ENCODE results near the gene EVPL. TPM values are rescaled to one million over a fixed set of nuclear protein-coding genes. Genes with fewer than 3 reads are reported as not detected.
A peak's percentile ranks its signal among the peaks of the same experiment; 100 is the strongest.

Gene EVPL
- total and polyA plus RNA-seq, 2 of the 13 experiments (the other 11 are each of a cell fraction or from before 2014, with no cell fraction given), result 2.1 to 8.2 TPM

DNA sequence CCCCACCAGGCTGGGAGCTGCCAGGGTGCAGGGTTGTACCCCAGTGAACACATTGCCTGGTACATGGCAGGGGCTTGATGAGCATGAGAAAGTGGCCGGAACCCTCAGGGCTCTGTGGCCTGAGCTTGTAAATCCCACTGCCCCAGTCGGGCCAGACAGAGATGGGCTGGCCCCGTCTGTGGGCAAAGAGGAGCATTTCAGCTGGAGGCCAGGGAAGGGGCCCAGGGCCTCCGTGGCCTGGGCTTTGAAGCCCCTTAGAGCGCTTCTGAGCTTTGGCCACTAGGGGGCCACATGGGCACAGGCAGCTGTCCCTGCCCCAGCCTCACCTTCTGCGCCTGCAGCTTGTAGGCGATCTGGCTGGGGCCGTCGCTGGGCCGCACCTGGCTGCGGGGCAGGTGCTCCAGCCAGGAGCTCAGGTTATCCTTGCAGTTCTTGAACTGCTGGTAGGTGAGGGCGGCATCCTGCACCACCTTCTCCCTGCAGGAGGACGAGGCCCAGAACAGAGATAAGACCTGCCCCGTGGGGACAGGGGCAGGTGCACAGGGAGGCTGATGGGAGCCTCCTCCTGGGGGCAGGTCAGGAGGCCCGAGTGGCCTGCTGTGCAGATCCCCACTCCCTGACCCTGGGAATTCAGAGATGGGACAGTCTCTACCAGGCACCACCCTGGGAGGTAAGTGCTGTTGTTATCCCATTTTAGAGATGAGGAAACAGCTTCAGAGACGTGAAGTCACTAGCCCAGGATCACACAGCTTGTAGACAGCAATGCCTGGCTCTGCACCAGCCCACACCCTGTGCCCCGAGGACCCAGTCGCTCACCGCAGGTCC, 12.8 kb downstream of the EVPL start (continued):
- TF ChIP-seq POLR2G (IDR thresholded peaks at IDR 0.05; ENCODE audit: low read depth, low read length) (no peak), SMC3 (IDR thresholded peaks at IDR 0.05; ENCODE audit: low read length) (peak; percentile 68), ZNF501 (CRISPR knock-in tag; IDR thresholded peaks at IDR 0.05) (peak; percentile 81), MED8 (CRISPR knock-in tag; IDR thresholded peaks at IDR 0.05; ENCODE audit: insufficient replicate concordance) (peak; percentile 37), ZC3H13 (CRISPR knock-in tag; IDR thresholded peaks at IDR 0.05) (peak; percentile 58; the same call in 1 of the 2 replicates), PCBP1 (IDR thresholded peaks at IDR 0.05; ENCODE audit: borderline replicate concordance, low read depth, low read length) (0 out of 2 replicates have a peak, but pooled peaks have one; percentile 71), ZNF891 (CRISPR knock-in tag; IDR thresholded peaks at IDR 0.05) (peak; percentile 93), ZNF788 (CRISPR knock-in tag; IDR thresholded peaks at IDR 0.05; ENCODE audit: borderline replicate concordance) (peak; percentile 73; the same call in 1 of the 2 replicates), ELF3 (CRISPR knock-in tag; IDR thresholded peaks at IDR 0.05) (no peak), NRL (CRISPR knock-in tag; IDR thresholded peaks at IDR 0.05; ENCODE audit: borderline replicate concordance) (peak; percentile 87; the same call in 1 of the 2 replicates), SAP130 (CRISPR knock-in tag; IDR thresholded peaks at IDR 0.05; ENCODE audit: low read depth) (0 out of 2 replicates have a peak, but pooled peaks have one; percentile 37), ZNF230 (CRISPR knock-in tag; IDR thresholded peaks at IDR 0.05) (0 out of 2 replicates have a peak, but pooled peaks have one; percentile 53), ZFX (CRISPR knock-in tag; IDR thresholded peaks at IDR 0.05; ENCODE audit: low read depth) (peak; percentile 55), THAP11 (CRISPR knock-in tag; IDR thresholded peaks at IDR 0.05) (peak; percentile 64)
- TF ChIP-seq, protein P1, sequence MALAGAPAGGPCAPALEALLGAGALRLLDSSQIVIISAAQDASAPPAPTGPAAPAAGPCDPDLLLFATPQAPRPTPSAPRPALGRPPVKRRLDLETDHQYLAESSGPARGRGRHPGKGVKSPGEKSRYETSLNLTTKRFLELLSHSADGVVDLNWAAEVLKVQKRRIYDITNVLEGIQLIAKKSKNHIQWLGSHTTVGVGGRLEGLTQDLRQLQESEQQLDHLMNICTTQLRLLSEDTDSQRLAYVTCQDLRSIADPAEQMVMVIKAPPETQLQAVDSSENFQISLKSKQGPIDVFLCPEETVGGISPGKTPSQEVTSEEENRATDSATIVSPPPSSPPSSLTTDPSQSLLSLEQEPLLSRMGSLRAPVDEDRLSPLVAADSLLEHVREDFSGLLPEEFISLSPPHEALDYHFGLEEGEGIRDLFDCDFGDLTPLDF (CRISPR knock-in tag; IDR thresholded peaks at IDR 0.05), result no peak
- TF ChIP-seq, protein P2, sequence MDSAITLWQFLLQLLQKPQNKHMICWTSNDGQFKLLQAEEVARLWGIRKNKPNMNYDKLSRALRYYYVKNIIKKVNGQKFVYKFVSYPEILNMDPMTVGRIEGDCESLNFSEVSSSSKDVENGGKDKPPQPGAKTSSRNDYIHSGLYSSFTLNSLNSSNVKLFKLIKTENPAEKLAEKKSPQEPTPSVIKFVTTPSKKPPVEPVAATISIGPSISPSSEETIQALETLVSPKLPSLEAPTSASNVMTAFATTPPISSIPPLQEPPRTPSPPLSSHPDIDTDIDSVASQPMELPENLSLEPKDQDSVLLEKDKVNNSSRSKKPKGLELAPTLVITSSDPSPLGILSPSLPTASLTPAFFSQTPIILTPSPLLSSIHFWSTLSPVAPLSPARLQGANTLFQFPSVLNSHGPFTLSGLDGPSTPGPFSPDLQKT (CRISPR knock-in tag; IDR thresholded peaks at IDR 0.05; ENCODE audit: borderline replicate concordance), result no peak
- TF ChIP-seq, protein P3, sequence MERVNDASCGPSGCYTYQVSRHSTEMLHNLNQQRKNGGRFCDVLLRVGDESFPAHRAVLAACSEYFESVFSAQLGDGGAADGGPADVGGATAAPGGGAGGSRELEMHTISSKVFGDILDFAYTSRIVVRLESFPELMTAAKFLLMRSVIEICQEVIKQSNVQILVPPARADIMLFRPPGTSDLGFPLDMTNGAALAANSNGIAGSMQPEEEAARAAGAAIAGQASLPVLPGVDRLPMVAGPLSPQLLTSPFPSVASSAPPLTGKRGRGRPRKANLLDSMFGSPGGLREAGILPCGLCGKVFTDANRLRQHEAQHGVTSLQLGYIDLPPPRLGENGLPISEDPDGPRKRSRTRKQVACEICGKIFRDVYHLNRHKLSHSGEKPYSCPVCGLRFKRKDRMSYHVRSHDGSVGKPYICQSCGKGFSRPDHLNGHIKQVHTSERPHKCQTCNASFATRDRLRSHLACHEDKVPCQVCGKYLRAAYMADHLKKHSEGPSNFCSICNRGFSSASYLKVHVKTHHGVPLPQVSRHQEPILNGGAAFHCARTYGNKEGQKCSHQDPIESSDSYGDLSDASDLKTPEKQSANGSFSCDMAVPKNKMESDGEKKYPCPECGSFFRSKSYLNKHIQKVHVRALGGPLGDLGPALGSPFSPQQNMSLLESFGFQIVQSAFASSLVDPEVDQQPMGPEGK (CRISPR knock-in tag; IDR thresholded peaks at IDR 0.05), result peak; percentile 51
- TF ChIP-seq, protein P4, sequence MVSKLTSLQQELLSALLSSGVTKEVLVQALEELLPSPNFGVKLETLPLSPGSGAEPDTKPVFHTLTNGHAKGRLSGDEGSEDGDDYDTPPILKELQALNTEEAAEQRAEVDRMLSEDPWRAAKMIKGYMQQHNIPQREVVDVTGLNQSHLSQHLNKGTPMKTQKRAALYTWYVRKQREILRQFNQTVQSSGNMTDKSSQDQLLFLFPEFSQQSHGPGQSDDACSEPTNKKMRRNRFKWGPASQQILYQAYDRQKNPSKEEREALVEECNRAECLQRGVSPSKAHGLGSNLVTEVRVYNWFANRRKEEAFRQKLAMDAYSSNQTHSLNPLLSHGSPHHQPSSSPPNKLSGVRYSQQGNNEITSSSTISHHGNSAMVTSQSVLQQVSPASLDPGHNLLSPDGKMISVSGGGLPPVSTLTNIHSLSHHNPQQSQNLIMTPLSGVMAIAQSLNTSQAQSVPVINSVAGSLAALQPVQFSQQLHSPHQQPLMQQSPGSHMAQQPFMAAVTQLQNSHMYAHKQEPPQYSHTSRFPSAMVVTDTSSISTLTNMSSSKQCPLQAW (CRISPR knock-in tag; IDR thresholded peaks at IDR 0.05), result peak; percentile 89; the same call in 1 of the 2 replicates
- TF ChIP-seq, protein P5, sequence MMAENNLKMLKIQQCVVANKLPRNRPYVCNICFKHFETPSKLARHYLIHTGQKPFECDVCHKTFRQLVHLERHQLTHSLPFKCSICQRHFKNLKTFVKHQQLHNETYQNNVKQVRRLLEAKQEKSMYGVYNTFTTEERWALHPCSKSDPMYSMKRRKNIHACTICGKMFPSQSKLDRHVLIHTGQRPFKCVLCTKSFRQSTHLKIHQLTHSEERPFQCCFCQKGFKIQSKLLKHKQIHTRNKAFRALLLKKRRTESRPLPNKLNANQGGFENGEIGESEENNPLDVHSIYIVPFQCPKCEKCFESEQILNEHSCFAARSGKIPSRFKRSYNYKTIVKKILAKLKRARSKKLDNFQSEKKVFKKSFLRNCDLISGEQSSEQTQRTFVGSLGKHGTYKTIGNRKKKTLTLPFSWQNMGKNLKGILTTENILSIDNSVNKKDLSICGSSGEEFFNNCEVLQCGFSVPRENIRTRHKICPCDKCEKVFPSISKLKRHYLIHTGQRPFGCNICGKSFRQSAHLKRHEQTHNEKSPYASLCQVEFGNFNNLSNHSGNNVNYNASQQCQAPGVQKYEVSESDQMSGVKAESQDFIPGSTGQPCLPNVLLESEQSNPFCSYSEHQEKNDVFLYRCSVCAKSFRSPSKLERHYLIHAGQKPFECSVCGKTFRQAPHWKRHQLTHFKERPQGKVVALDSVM (CRISPR knock-in tag; IDR thresholded peaks at IDR 0.05), result peak; percentile 50; the same call in 1 of the 2 replicates

Data from HepG2 (cell line).